ENCODE results near the gene CDR2. TPM values are rescaled to one million over a fixed set of nuclear protein-coding genes. Genes with fewer than 3 reads are reported as not detected.

CDR2 gene
- total and polyA plus RNA-seq, 2 donors (not counting 1 experiment from before 2014, with no cell fraction given): 8.0 to 11.3 TPM

DNA sequence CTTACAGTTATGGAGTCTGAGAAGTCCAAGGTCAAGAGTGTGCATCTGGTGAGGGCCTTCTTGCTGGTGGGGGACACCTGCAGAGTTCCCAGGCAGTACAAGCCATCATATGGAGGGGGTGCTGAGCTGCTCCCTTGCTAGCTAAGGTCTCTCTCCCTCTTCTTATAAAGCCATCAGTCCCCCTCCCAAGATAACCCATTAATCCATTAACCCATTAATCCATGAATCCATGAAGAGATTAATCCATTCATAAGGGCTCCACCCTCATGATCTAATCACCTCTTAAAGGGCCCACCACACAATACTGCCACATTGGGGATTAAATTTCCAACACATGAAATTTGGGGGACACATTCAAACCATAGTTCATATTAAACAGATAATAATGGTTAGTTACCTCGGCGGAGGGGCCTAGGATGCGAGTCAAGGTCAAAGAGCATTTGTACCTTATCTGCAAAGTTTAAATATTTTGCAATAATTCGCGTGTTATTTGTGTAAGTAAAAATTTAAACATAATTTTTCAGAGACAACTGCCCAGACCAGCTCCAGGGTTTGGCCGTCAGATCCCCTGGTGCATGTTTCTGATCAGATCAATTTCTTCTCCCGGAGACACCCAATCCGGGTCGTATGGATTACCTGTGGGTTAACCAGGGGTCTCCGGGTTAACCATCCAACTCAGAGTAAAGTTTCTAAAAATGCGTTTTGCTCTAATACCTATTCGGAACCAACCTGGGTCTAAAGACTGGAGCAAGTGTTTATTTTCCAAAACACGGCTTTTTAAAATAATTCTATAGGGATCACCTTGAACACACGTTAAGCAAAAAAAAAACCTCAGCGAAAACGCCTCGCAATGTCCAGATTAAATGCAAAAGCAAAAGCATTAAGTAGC lies 78.0 kb downstream of the CDR2 start:
- ChIA-PET POLR2A (interaction anchor here (0.6 to 2.3 kb wide), 5 partner anchors 11 to 105 kb away, joined by 3 to 15 read pairs (median 13); partner anchors contain the start of gene EEF2K), CTCF (interaction anchor here (0.6 to 6.8 kb wide), 19 partner anchors 50 to 298 kb away, joined by 3 to 53 read pairs (median 5); partner anchors contain the start of genes EEF2K, MOSMO and PDZD9)
- WGBS (ENCODE audit: insufficient coverage): 0% methylated on average over 5 of the region's 17 CpGs
- peaks cover 38% of the 10 kb centered on the region for H3K4me1 Mint-ChIP-seq
- H3K4me3 ChIP-seq (ENCODE audit: control extremely low read depth in 1 of 5, extremely low read depth in 1 of 5, insufficient read depth in 1 of 5, low read depth in 2 of 5, low read length in 4 of 5): peak overlapping the region; percentile 50 to 94 (median 86)
- peak overlapping the region; percentile 83 for H3K4me2 ChIP-seq (replicated peaks; ENCODE audit: low read depth, low read length, poor library complexity, severe bottlenecking)
- H3K9me3 ChIP-seq (ENCODE audit: control extremely low read depth in 1 of 3, control insufficient read depth in 2 of 3, insufficient read depth in 1 of 3, low read length in 2 of 3): no peaks in the 10 kb centered on the region
- H4K20me1 ChIP-seq (ENCODE audit: control insufficient read depth, insufficient read depth, low read length, poor library complexity, severe bottlenecking): peaks cover 27% of the 10 kb centered on the region
- TF ChIP-seq EZH2 (IDR thresholded peaks at IDR 0.05; ENCODE audit: borderline replicate concordance, insufficient read depth, low read depth, low read length, poor library complexity, severe bottlenecking): no peak
- TF ChIP-seq, protein P1, sequence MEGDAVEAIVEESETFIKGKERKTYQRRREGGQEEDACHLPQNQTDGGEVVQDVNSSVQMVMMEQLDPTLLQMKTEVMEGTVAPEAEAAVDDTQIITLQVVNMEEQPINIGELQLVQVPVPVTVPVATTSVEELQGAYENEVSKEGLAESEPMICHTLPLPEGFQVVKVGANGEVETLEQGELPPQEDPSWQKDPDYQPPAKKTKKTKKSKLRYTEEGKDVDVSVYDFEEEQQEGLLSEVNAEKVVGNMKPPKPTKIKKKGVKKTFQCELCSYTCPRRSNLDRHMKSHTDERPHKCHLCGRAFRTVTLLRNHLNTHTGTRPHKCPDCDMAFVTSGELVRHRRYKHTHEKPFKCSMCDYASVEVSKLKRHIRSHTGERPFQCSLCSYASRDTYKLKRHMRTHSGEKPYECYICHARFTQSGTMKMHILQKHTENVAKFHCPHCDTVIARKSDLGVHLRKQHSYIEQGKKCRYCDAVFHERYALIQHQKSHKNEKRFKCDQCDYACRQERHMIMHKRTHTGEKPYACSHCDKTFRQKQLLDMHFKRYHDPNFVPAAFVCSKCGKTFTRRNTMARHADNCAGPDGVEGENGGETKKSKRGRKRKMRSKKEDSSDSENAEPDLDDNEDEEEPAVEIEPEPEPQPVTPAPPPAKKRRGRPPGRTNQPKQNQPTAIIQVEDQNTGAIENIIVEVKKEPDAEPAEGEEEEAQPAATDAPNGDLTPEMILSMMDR (IDR thresholded peaks at IDR 0.05): no peak
- H3K27me3 ChIP-seq (replicated peaks in 1 of 4; ENCODE audit: control extremely low read depth in 1 of 4, control insufficient read depth in 3 of 4, insufficient read depth in 4 of 4, low read length in 3 of 4): no peaks in the 10 kb centered on the region
- peak overlapping the region; percentile 84 for H3K9ac ChIP-seq (ENCODE audit: low read length)
- no peaks in the 10 kb centered on the region for H3K27me3 Mint-ChIP-seq
- no peaks in the 10 kb centered on the region for H3K9me3 Mint-ChIP-seq (ENCODE audit: insufficient read depth)
- peaks cover 27% of the 10 kb centered on the region for H3K79me2 ChIP-seq (ENCODE audit: control insufficient read depth, insufficient read depth, low read length)
- H3K4me1 ChIP-seq (ENCODE audit: control insufficient read depth in 2 of 2, insufficient read depth in 2 of 2, low read length in 2 of 2): peaks cover 18 to 35% of the 10 kb centered on the region in 2 donors
- H3K36me3 ChIP-seq (replicated peaks in 1 of 2; ENCODE audit: control extremely low read depth in 1 of 2, control insufficient read depth in 1 of 2, extremely low read depth in 1 of 2, insufficient read depth in 2 of 2, low read length in 1 of 2): peaks cover 2 to 3% of the 10 kb centered on the region in 2 experiments
- H2AFZ ChIP-seq (ENCODE audit: insufficient read depth, low read depth, low read length, poor library complexity, severe bottlenecking): peak overlapping the region; percentile 57
- H3K27ac Mint-ChIP-seq: peak overlapping the region; percentile 99
- ATAC-seq (ENCODE audit: low read depth): no peak
- H3K4me3 Mint-ChIP-seq: peak overlapping the region; percentile 91
- intact Hi-C loops (cut with micrococcal nuclease): loop anchor here (1.0 to 5.0 kb wide), 10 partner anchors 78 to 1139 kb away; partner anchors contain the start of genes CDR2, EEF2K, LDAF1 and PDZD9
- DNase-seq: peak; percentile 33
- peak overlapping the region in 1 of 2 donors; percentile 32 for H3K27ac ChIP-seq (ENCODE audit: low read length in 2 of 2)

Other genes with a start within 250 kb of the CDR2 start
- 0.27 and 0.62 TPM in 2 replicates for gene SDR42E2, start 212.1 kb downstream of the CDR2 start, total RNA-seq
- 0.12 and 0.13 TPM in 2 replicates for gene SDR42E2, start 212.1 kb downstream of the CDR2 start, polyA plus RNA-seq
- 28.7 and 30.0 TPM in 2 replicates for gene EEF2K, start 168.3 kb downstream of the CDR2 start, total RNA-seq
- 9.8 and 11.8 TPM in 2 replicates for gene EEF2K, start 168.3 kb downstream of the CDR2 start, polyA plus RNA-seq
- gene POLR3E, start 77.2 kb downstream of the CDR2 start, total RNA-seq: 98.4 and 101 TPM in 2 replicates
- gene POLR3E, start 77.2 kb downstream of the CDR2 start, polyA plus RNA-seq: 94.4 and 97.1 TPM in 2 replicates
- 810 and 887 TPM in 2 replicates for gene NPIPB5, start 136.3 kb upstream of the CDR2 start, total RNA-seq
- 206 and 455 TPM in 2 replicates for gene NPIPB5, start 136.3 kb upstream of the CDR2 start, polyA plus RNA-seq